Peyer's patch (tissue), 4 donors: Measurements from ENCODE around the gene VAMP1.

ENCODE experiments used
- CTCF ChIP-seq, 6 experiments: fragments of 450-650 bp in 4 of 6; fragments of 200-600 bp in 2 of 6; sonication (generic) in 1 of 6; IDR thresholded peaks; one replicate each; pipeline ENCODE4 v1.5.1; 2017 to 2019; ENCODE audit warnings: antibody characterized with exemption in 6 of 6, mild to moderate bottlenecking in 3 of 6, moderate library complexity in 1 of 6
- POLR2A ChIP-seq, 2 donors: fragments of 450-650 bp; IDR thresholded peaks; one replicate each; pipeline ENCODE4 v1.5.1; 2017; ENCODE audit warnings: antibody characterized with exemption in 2 of 2, mild to moderate bottlenecking in 2 of 2, moderate library complexity in 2 of 2

GRCh38 chr12:6478416-6478815 lies 7.9 kb upstream of the VAMP1 start:
- TF ChIP-seq POLR2A (IDR thresholded peaks at IDR 0.05) (no peak), CTCF (IDR thresholded peaks at IDR 0.05) (no peak)
